GM12878 (cell line): ENCODE measurements around the gene ADAM19. TPM values are rescaled to one million over a fixed set of nuclear protein-coding genes. Genes with fewer than 3 reads are reported as not detected.

ENCODE experiments used
- BCL11A ChIP-seq: IDR thresholded peaks from 2 replicates; pipeline ENCODE4 v1.6.1; 2011; ENCODE audit warnings: low read depth, low read length
- CEBPZ ChIP-seq: fragments of 150-350 bp; IDR thresholded peaks from 2 replicates; pipeline ENCODE4 v1.6.1; 2016; ENCODE audit warnings: low read depth, low read length
- DPF2 ChIP-seq: fragments of 450-650 bp; IDR thresholded peaks from 2 replicates; pipeline ENCODE4 v1.6.1; 2017; ENCODE audit warnings: mild to moderate bottlenecking
- EGR1 ChIP-seq, 2 experiments: IDR thresholded peaks; 1 replicate in 1 of 2; 2 replicates in 1 of 2; pipeline ENCODE4 v1.6.1; 2011 to 2012; ENCODE audit warnings: low read depth in 2 of 2, low read length in 2 of 2, borderline replicate concordance in 1 of 2, mild to moderate bottlenecking in 1 of 2, moderate library complexity in 1 of 2
- FOS ChIP-seq: IDR thresholded peaks from 3 replicates; pipeline ENCODE4 v1.6.1; 2011; ENCODE audit warnings: borderline replicate concordance; ENCODE audit not compliant: insufficient read length; ENCODE audit errors: extremely low read depth
- HSF1 ChIP-seq: fragments of 150-350 bp; IDR thresholded peaks from 2 replicates; pipeline ENCODE4 v1.6.1; 2014; ENCODE audit warnings: mild to moderate bottlenecking, low read depth, low read length
- IRF4 ChIP-seq: IDR thresholded peaks from 2 replicates; pipeline ENCODE4 v1.6.1; 2011; ENCODE audit warnings: low read depth, low read length
- MYC ChIP-seq: IDR thresholded peaks from 2 replicates; pipeline ENCODE4 v1.6.1; 2011; ENCODE audit warnings: mild to moderate bottlenecking, low read length, moderate library complexity, inconsistent platforms; ENCODE audit not compliant: insufficient read depth, insufficient replicate concordance, insufficient read length, severe bottlenecking
- PAX8 ChIP-seq: fragments of 450-650 bp; IDR thresholded peaks from 2 replicates; pipeline ENCODE4 v1.6.1; 2017; ENCODE audit warnings: mild to moderate bottlenecking, moderate library complexity
- RAD51 ChIP-seq: fragments of 450-650 bp; IDR thresholded peaks from 2 replicates; pipeline ENCODE4 v1.6.1; 2016; ENCODE audit warnings: moderate library complexity, mild to moderate bottlenecking, inconsistent platforms
- RB1 ChIP-seq: fragments of 450-650 bp; formaldehyde crosslinking; IDR thresholded peaks from 2 replicates; pipeline ENCODE4 v1.6.1; 2017; ENCODE audit warnings: mild to moderate bottlenecking, borderline replicate concordance
- RBBP5 ChIP-seq: fragments of 200-600 bp; sonication (generic); conservative IDR thresholded peaks from 2 replicates; pipeline ENCODE4 v1.6.1; 2016
- RELB ChIP-seq: fragments of 450-650 bp; IDR thresholded peaks from 2 replicates; pipeline ENCODE4 v1.6.1; 2017; ENCODE audit warnings: low read depth, mild to moderate bottlenecking, moderate library complexity
- RUNX3 ChIP-seq: IDR thresholded peaks from 2 replicates; pipeline ENCODE4 v1.6.1; 2012; ENCODE audit warnings: low read length, inconsistent platforms
- SIN3A ChIP-seq: IDR thresholded peaks from 2 replicates; pipeline ENCODE4 v1.6.1; 2012; ENCODE audit warnings: low read depth, low read length, improper control_type of control experiment
- SRF ChIP-seq, 2 experiments: IDR thresholded peaks; 2 replicates each; pipeline ENCODE4 v1.6.1; 2011; ENCODE audit warnings: low read depth in 2 of 2, low read length in 2 of 2, mild to moderate bottlenecking in 1 of 2, moderate library complexity in 1 of 2
- TBL1XR1 ChIP-seq: IDR thresholded peaks from 2 replicates; pipeline ENCODE4 v1.6.1; 2012; ENCODE audit warnings: low read depth, low read length, improper control_type of control experiment
- YBX1 ChIP-seq: fragments of 450-650 bp; IDR thresholded peaks from 2 replicates; pipeline ENCODE4 v1.6.1; 2016; ENCODE audit warnings: antibody characterized with exemption
- ZNF384 ChIP-seq: IDR thresholded peaks from 2 replicates; pipeline ENCODE4 v1.6.1; 2012; ENCODE audit warnings: low read depth, mild to moderate bottlenecking, low read length, improper control_type of control experiment, borderline replicate concordance
- ZNF592 ChIP-seq: fragments of 450-650 bp; IDR thresholded peaks from 2 replicates; pipeline ENCODE4 v1.6.1; 2017; ENCODE audit warnings: mild to moderate bottlenecking, moderate library complexity
- polyA plus RNA-seq, 11 experiments: library from polyadenylated mRNA; depleted of rRNA in 4 of 11; unstranded in 6 of 11; stranded (reverse) in 5 of 11; fragments of >200 nt; fragmentation: Nextera tagmentation in 4 of 11; fragmentation: Illumina TruSeq in 1 of 11; extraction: Ambion mirVana in 4 of 11; extraction: Trizol in 1 of 11; gene quantifications; 1 replicate in 1 of 11; 2 replicates in 10 of 11; pipeline versions ENCODE4 v1.2.1 to v1.2.3, GENCODE V29; 2011 to 2016; ENCODE audit warnings: inconsistent platforms in 2 of 11, missing spikeins in 2 of 11, low read depth in 1 of 11
- total RNA-seq, 4 experiments: library from RNA; depleted of rRNA in 3 of 4; stranded (reverse); fragments of >200 nt in 3 of 4; fragmentation: Illumina TruSeq in 1 of 4; extraction: Trizol in 1 of 4; gene quantifications; 2 replicates each; pipeline versions ENCODE4 v1.2.1 to v1.2.3, GENCODE V29; 2013 to 2021

The ADAM19 gene
- total and polyA plus RNA-seq, 10 of the 15 experiments (the other 5 are each of a cell fraction or from before 2014, with no cell fraction given) = 16.0 to 92.8 (median 44.7) TPM

GRCh38 chr5:157554179-157555036 is 21.2 kb downstream of the ADAM19 start (continued):
- TF ChIP-seq RUNX3 (peak; percentile 68; the same call in 1 of the 2 replicates), ZNF592 (no peak), SRF (IDR thresholded peaks at IDR 0.05; ENCODE audit: low read depth in 2 of 2, low read length in 2 of 2) (no peak), DPF2 (peak; percentile 73), RB1 (no peak), HSF1 (no peak), CEBPZ (no peak), TBL1XR1 (no peak), RBBP5 (no peak), FOS (no peak), MYC (no peak), RELB (no peak), RAD51 (no peak), EGR1 (IDR thresholded peaks at IDR 0.05; ENCODE audit: borderline replicate concordance in 1 of 2, low read depth in 2 of 2, low read length in 2 of 2) (no peak), SIN3A (no peak), ZNF384 (no peak), YBX1 (no peak), PAX8 (no peak), IRF4 (0 out of 2 replicates have a peak, but pooled peaks have one; percentile 36), BCL11A (peak; percentile 89)
